Stimulated activated naive CD8-positive, alpha-beta T cell treated with anti-CD3 and anti-CD28 coated beads, Interleukin-15, amount 100 ng/mL, for 72 hours (primary cell): ENCODE measurements around the gene EPB41L2.
"Not testable (repeated sequence)": the region's sequence is repeated elsewhere in the genome, so short reads cannot be mapped to it uniquely, and the experiment has no call there.

Experiments
- ATAC-seq: fragments of 150-1000 bp; cut with Tn5 transposase; 2 replicates; pipeline ENCODE4 v1.10.0; 2021; ENCODE audit warnings: mild to moderate bottlenecking, moderate library complexity
- DNase-seq, 2 donors: peaks; one replicate each; pipeline ENCODE4 v3.0.0; 2021 to 2022
- H3K27ac Mint-ChIP-seq, 2 donors: one replicate each; pipeline ENCODE4 v1.8.0; 2022; ENCODE audit warnings: mild to moderate bottlenecking in 2 of 2, mixed read lengths in 2 of 2, moderate library complexity in 2 of 2
- H3K27me3 Mint-ChIP-seq: one replicate; pipeline ENCODE4 v1.8.0; 2022; ENCODE audit warnings: mixed read lengths
- H3K4me1 Mint-ChIP-seq: one replicate; pipeline ENCODE4 v1.8.0; 2022; ENCODE audit warnings: mild to moderate bottlenecking, mixed read lengths
- H3K4me3 Mint-ChIP-seq, 2 donors: one replicate each; pipeline ENCODE4 v1.8.0; 2022; ENCODE audit warnings: mild to moderate bottlenecking in 2 of 2, mixed read lengths in 2 of 2, moderate library complexity in 1 of 2
- H3K9me3 Mint-ChIP-seq, 2 donors: one replicate each; pipeline ENCODE4 v1.8.0; 2022; ENCODE audit warnings: mixed read lengths in 2 of 2

EPB41L2 gene

DNA sequence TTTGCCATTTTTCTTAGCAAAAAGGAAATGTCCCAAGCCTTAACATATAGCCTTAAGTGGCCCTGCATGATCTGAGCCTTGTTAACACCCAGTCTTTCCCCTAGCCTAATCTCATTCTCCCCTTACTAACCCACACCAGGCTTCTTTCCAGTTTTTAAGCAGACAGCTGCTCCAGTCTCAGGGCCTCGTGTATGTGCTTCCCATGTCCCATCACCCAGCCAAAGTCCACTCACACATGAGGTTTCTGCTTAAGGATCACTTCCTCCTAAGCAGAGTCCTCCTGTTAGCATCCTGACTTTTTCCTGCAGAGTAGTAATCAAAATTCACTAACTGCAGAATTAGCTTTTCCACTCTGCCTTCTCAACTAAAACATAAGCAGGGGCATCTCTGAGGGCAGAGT lies 139.7 kb downstream of the EPB41L2 start:
- Mint-ChIP-seq H3K9me3 (no peaks in the 10 kb centered on the region), H3K27me3 (no peaks in the 10 kb centered on the region), H3K4me3 (no peak overlapping the region), H3K27ac (no peak overlapping the region), H3K4me1 (no peaks in the 10 kb centered on the region)
- ATAC-seq, result no peak
- no peak for DNase-seq

DNA sequence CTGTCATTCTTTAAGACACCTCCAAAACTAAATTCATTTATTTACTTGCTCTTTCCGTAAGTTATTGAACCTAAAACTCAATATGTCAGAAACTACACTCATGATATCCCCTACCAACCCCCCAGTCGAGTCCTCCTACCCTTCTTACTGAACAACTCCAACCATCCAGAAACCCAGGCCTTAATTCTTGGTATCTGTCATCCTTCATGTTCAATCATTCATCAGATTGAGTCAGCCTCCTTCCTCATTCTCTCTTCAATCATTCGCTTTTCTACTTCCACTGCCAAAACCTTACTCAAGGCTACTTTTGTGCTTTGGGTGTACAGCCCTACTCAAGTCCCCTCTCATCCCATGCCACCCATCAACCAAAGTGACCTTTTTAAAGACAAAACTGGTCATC lies 140.1 kb downstream of the EPB41L2 start:
- Mint-ChIP-seq H3K27ac (no peak overlapping the region), H3K27me3 (no peaks in the 10 kb centered on the region), H3K4me3 (no peak overlapping the region), H3K4me1 (no peaks in the 10 kb centered on the region), H3K9me3 (no peaks in the 10 kb centered on the region)
- DNase-seq, result no peak
- no peak for ATAC-seq

DNA sequence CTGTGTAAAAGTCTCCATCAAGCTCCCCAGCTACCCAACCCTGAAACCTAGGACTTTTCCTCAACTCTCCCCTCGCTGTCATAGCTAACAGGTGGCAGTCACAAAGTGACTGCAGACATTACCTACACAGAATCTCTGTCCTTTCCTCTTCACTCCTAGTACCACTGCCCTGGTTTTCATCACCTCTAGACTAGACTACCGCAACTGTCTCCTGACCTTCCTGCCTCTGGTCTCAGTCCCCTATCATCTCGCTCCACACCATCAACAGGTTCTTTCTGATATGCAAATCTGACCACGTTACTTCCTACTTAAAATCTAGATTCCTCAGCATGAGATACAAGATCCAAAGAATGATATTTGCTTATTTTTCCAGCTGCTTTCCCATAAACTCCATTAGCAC lies 142.1 kb downstream of the EPB41L2 start:
- Mint-ChIP-seq H3K9me3 (no peaks in the 10 kb centered on the region), H3K4me3 (no peak overlapping the region), H3K27ac (no peak overlapping the region), H3K27me3 (no peaks in the 10 kb centered on the region), H3K4me1 (no peaks in the 10 kb centered on the region)
- ATAC-seq (no peak), DNase-seq (no peak)

DNA sequence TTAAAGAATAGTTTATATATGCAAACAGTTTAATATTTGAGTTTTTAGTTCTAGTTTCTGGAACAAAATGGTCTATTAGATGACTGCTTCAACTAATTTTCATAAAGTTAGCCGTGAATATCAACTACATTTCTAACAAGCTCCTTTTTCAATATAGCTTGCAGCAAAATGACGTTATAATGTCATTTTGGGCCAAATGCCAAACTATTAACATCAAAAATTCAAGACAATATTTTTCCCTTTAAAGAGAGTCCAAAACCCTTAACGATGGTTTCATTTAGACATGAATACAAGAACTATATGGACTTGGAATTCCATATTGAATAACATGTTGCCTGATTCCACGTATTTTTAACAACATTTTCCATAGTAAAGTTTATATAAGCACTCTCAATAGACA lies 144.9 kb downstream of the EPB41L2 start:
- Mint-ChIP-seq H3K4me1 (peaks cover 4% of the 10 kb centered on the region), H3K27me3 (no peaks in the 10 kb centered on the region), H3K27ac (no peak overlapping the region), H3K4me3 (no peak overlapping the region), H3K9me3 (peaks cover 0 to 4% of the 10 kb centered on the region in 2 donors)
- ATAC-seq, result no peak
- DNase-seq, result no peak

DNA sequence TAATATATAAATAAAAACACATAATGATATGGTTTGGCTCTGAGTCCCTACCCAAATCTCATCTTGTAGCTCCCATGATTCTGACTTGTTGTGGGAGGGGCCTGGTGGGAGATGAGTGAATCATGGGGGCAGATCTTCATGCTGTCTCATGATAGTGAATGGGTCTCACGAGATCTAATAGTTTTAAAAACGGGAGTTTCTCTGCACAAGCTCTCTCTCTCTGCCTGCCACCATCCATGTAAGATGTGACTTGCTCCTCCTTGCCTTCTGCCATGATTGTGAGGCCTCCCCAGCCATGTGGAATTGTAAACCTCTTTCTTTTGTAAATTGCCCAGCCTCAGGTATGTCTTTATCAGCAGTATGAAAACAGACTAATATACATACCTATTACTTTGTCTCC lies 147.4 kb downstream of the EPB41L2 start:
- H3K27ac Mint-ChIP-seq, H3K27me3 Mint-ChIP-seq, H3K4me3 Mint-ChIP-seq, ATAC-seq, H3K9me3 Mint-ChIP-seq, DNase-seq: not testable (repeated sequence)
- peaks cover 12% of the 10 kb centered on the region for H3K4me1 Mint-ChIP-seq

DNA sequence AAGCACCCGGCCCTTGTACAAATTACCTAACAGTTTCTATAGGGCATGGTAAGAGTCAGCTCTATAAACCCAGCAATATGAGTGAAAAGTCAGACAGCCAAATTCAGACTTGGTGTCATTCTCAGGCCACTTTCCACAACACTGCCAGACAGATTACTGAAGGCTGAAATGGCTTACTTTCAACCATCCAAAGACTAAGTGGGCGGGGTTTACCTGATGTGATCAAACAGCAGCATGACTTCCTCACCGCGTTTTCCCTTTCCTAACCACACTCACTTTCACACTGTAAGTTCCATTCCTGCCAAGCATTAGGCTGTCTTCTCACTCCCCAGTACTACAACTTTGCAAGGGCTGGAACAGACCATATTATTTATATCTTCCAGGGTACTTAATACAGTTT lies 149.9 kb downstream of the EPB41L2 start:
- Mint-ChIP-seq H3K4me1 (peaks cover 15% of the 10 kb centered on the region), H3K9me3 (peaks cover 4 to 14% of the 10 kb centered on the region in 2 donors), H3K27ac (no peak overlapping the region), H3K4me3 (no peak overlapping the region), H3K27me3 (no peaks in the 10 kb centered on the region)
- DNase-seq (peak in 1 of 2 donors; percentile 17), ATAC-seq (peak; percentile 72)

DNA sequence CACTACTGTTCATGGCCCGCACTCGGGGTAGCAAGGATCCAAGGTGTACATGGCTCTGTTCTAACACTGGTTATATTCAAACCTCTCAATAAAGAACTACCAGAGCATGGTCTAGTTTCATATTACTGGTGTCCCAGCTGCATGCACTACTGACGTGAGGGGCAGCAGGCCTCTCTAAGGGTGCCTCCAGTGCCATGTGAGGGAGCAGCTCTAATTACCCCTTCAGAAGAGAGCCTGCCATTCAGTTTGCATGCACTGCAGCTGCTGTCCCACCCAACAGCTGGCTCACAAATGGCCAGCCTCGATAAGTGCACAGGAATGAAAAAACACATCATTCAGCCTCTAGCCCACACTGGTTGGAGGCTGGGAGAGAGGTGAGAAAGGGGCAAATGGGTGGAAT lies 150.6 kb downstream of the EPB41L2 start:
- Mint-ChIP-seq H3K9me3 (peaks cover 4 to 14% of the 10 kb centered on the region in 2 donors), H3K27ac (no peak overlapping the region), H3K4me3 (no peak overlapping the region), H3K27me3 (no peaks in the 10 kb centered on the region), H3K4me1 (peaks cover 17% of the 10 kb centered on the region)
- no peak for ATAC-seq
- no peak for DNase-seq

DNA sequence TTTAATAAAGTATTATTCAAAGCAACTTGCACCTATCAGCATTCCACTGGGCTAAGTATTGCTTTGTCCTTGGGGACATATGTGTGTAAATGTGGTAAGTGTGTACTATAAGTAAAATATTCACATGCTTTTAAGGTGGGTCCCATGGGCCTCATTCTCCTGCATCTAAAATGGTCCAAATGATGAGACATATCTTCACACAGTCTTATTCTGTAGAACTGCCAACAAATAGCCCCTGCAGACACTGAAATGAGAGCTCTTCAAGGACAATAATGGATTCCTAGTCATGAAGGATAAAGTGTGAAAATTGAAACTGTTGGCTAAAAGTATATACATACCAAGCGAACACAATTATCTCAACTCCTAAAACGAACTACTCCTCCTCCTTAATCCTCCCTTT lies 154.1 kb downstream of the EPB41L2 start:
- no peak overlapping the region for H3K4me3 Mint-ChIP-seq
- no peak overlapping the region for H3K27ac Mint-ChIP-seq
- DNase-seq, result no peak
- H3K4me1 Mint-ChIP-seq, result peaks cover 17% of the 10 kb centered on the region
- H3K27me3 Mint-ChIP-seq, result no peaks in the 10 kb centered on the region
- peaks cover 0 to 14% of the 10 kb centered on the region in 2 donors for H3K9me3 Mint-ChIP-seq
- ATAC-seq, result no peak

- H3K9me3 Mint-ChIP-seq, result peaks cover 0 to 14% of the 10 kb centered on the region in 2 donors
- H3K4me3 Mint-ChIP-seq, result no peak overlapping the region
- no peaks in the 10 kb centered on the region for H3K27me3 Mint-ChIP-seq
- DNase-seq (no peak), ATAC-seq (no peak)
- H3K4me1 Mint-ChIP-seq, result peaks cover 14% of the 10 kb centered on the region
- H3K27ac Mint-ChIP-seq, result no peak overlapping the region
Observed at GRCh38 chr6:130908188-130908587, 154.9 kb downstream of the EPB41L2 start.

- H3K4me1 Mint-ChIP-seq, result peaks cover 9% of the 10 kb centered on the region
- ATAC-seq, result no peak
- no peak for DNase-seq
- no peaks in the 10 kb centered on the region for H3K27me3 Mint-ChIP-seq
- H3K9me3 Mint-ChIP-seq, result peaks cover 0 to 14% of the 10 kb centered on the region in 2 donors
- H3K4me3 Mint-ChIP-seq, result no peak overlapping the region
- no peak overlapping the region for H3K27ac Mint-ChIP-seq
Observed at GRCh38 chr6:130907687-130908086, 155.4 kb downstream of the EPB41L2 start.

GRCh38 chr6:130906736-130907381 lies 156.2 kb downstream of the EPB41L2 start:
- Mint-ChIP-seq H3K4me1 (peaks cover 5% of the 10 kb centered on the region), H3K27ac (no peak overlapping the region), H3K27me3 (no peaks in the 10 kb centered on the region), H3K4me3 (no peak overlapping the region), H3K9me3 (peaks cover 0 to 14% of the 10 kb centered on the region in 2 donors)
- ATAC-seq (no peak), DNase-seq (no peak)

DNA sequence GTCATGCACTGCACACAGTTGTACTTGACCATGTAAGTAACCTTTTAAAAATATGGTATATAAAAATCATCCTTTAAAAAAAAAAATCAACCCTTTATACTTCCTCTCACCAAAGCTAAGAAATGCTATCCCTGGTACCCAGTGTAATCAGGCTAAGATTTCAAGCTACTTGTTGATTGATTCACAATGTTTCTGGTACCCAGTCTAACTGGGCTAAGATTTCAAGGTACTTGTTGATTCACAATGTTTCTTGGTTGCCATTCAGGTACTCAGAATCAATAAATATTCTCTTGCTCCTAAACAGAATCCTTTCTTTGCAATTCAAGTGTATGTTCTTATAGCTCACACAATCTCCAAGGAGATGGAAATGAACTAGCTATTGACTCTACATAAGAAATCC lies 159.4 kb downstream of the EPB41L2 start:
- DNase-seq, result no peak
- Mint-ChIP-seq H3K27ac (peak overlapping the region in 1 of 2 donors; percentile 53), H3K4me1 (peaks cover 5% of the 10 kb centered on the region), H3K4me3 (no peak overlapping the region), H3K9me3 (no peaks in the 10 kb centered on the region), H3K27me3 (no peaks in the 10 kb centered on the region)
- ATAC-seq, result no peak

GRCh38 chr6:130903007-130903406 lies 160.0 kb downstream of the EPB41L2 start:
- H3K9me3 Mint-ChIP-seq, result no peaks in the 10 kb centered on the region
- ATAC-seq (no peak), DNase-seq (no peak)
- no peak overlapping the region for H3K4me3 Mint-ChIP-seq
- peaks cover 1% of the 10 kb centered on the region for H3K4me1 Mint-ChIP-seq
- H3K27ac Mint-ChIP-seq, result no peak overlapping the region
- no peaks in the 10 kb centered on the region for H3K27me3 Mint-ChIP-seq

DNA sequence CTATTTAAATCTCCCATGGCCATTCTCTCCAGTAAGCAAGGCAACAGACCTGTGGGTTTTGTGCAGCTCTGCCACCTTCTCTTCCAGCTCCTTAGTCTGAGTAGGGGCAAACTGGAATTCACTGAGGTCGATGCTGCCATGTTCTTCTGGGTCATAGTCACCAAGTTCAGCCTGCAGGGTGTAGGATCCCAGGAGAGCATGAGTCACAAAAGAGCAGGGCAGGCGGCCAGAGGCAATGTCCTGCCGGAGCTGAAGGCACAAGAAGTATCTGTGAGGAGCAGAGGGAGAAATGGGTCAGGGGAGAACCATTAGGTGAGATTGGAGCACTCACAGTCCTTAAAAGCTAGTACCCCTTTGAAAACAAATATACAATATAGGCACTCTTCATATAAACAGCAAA lies 162.1 kb downstream of the EPB41L2 start:
- DNase-seq (no peak), ATAC-seq (no peak)
- H3K9me3 Mint-ChIP-seq, result no peaks in the 10 kb centered on the region
- no peak overlapping the region for H3K27ac Mint-ChIP-seq
- H3K27me3 Mint-ChIP-seq, result no peaks in the 10 kb centered on the region
- no peaks in the 10 kb centered on the region for H3K4me1 Mint-ChIP-seq
- H3K4me3 Mint-ChIP-seq, result no peak overlapping the region

DNA sequence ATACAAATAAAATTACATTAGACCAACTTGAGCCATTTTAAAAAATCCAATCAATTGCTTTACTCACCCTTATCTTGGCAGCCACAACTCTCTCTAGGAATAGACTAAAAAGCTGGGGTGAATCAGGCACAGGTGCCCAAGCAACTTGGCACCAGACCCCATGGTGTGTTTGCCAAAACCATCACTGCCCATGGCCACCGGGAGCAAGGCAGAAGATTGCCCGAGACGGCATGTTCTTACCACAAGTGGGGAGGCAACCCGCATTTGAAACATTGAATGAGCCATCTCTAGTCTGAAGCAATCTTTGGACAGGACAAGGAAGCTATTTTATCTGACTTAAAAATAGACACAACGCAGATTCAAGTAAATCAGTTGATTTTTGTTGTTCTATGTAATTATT lies 166.8 kb downstream of the EPB41L2 start:
- Mint-ChIP-seq H3K9me3 (no peaks in the 10 kb centered on the region), H3K27me3 (no peaks in the 10 kb centered on the region), H3K4me1 (no peaks in the 10 kb centered on the region), H3K4me3 (no peak overlapping the region), H3K27ac (no peak overlapping the region)
- ATAC-seq, result no peak
- no peak for DNase-seq

DNA sequence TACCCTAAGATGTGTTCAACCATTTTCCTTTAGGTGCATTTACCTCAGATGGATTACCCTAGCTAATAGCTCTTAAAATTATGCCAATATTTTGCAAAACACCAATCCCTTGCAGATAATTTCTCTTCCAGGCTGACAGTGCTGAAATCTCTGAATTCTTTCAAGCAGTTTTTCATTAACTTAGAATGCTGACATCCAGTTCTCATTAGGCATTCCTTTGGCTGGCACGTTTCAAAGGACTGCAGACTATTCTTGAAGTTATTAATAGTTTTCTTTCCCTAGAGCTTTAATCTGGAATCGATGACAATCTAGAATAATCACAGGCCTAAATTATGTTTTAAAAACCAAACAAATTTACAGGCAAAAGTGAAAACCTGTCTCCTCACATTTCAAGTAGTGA lies 167.5 kb downstream of the EPB41L2 start:
- DNase-seq (no peak), ATAC-seq (no peak)
- H3K4me1 Mint-ChIP-seq, result no peaks in the 10 kb centered on the region
- H3K4me3 Mint-ChIP-seq, result no peak overlapping the region
- no peak overlapping the region for H3K27ac Mint-ChIP-seq
- no peaks in the 10 kb centered on the region for H3K9me3 Mint-ChIP-seq
- no peaks in the 10 kb centered on the region for H3K27me3 Mint-ChIP-seq

DNA sequence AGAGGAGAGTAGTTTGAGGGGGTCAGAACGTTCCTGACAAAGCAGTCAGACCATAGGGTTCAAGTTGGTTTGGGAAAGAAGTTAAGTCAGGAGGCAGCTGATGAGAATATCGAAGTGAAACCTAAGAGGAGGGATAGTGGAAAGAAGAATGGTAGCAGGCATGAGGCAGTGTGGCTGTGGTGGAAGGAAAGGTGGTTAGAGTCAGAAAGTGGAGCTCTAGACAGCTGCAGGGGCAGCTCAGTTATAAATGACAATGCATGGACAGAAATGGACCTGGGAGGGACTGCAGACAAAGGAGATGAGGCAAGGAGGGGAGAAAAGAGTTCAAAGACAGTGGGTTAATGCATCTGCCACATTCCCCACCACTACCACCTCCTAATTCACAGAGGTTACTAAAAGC lies 169.3 kb downstream of the EPB41L2 start:
- H3K27me3 Mint-ChIP-seq, result no peaks in the 10 kb centered on the region
- no peak overlapping the region for H3K4me3 Mint-ChIP-seq
- peak overlapping the region in 1 of 2 donors; percentile 4 for H3K27ac Mint-ChIP-seq
- DNase-seq, result no peak
- ATAC-seq, result no peak
- H3K9me3 Mint-ChIP-seq, result no peaks in the 10 kb centered on the region
- no peaks in the 10 kb centered on the region for H3K4me1 Mint-ChIP-seq
